Skin epidermis (tissue), 12 donors: Measurements from ENCODE around the gene ACAP3.
A peak's percentile ranks its signal among the peaks of the same experiment; 100 is the strongest.

ENCODE experiments used
- H3K27ac ChIP-seq, 21 experiments: fragments of 200-600 bp; sonication (generic) in 11 of 21; one replicate each; pipeline ENCODE4 v1.5.0; 2020; ENCODE audit warnings: mild to moderate bottlenecking in 3 of 21, inconsistent platforms in 2 of 21, moderate library complexity in 2 of 21
- H3K4me3 ChIP-seq, 7 experiments: fragments of 200-600 bp; sonication (generic) in 2 of 7; one replicate each; pipeline ENCODE4 v1.5.0; 2020; ENCODE audit warnings: inconsistent platforms in 2 of 7, mild to moderate bottlenecking in 2 of 7, moderate library complexity in 1 of 7

Gene ACAP3

DNA sequence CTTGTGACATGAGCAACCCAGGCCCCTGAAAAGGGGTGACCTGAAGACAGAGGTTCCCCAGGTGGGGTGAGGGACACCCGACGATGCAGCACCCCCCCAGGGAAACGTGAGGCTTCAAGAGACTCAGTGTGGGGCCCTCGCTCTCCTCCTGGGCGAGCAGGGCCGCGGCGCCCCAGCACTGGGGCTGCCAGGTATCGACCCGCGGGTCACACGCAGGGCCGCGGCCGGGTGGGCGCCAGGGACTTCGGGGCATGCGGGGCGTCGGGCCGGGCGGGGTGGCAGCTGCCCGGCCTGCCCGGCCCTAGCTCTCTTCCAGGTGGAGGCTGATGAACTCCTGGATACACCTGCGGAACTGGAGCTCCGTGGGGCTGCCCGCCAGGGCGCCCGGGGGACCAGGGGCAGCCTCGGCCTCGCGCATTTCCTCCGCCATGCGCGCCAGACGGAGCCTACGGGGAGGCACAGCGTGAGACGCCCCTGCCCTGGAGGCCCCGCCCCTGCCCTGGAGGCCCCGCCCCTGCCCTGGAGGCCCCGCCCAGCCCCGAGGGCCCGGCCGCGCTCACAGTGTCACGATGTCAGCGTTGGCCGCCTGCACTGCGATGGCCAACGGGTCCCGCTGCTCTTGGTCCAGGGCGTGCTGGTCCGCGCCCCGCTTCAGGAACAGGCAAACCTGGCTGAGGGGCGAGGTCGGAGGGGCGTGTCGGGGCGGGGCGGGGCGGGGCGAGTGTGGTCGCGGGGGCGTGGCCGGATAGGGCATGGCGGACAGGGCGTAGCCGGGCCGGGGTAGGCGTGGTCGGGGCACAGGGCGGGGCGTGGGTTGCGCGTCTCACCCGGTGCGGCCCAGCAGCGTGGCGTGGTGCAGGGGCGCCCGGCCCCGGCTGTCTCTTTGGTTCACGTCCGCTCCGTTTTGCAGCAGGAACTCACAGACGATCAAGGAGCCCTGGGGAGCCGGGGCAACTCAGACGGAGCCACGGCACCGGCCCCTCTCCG is 14.2 kb downstream of the ACAP3 start:
- no peak overlapping the region for H3K4me3 ChIP-seq
- H3K27ac ChIP-seq: no peak overlapping the region

DNA sequence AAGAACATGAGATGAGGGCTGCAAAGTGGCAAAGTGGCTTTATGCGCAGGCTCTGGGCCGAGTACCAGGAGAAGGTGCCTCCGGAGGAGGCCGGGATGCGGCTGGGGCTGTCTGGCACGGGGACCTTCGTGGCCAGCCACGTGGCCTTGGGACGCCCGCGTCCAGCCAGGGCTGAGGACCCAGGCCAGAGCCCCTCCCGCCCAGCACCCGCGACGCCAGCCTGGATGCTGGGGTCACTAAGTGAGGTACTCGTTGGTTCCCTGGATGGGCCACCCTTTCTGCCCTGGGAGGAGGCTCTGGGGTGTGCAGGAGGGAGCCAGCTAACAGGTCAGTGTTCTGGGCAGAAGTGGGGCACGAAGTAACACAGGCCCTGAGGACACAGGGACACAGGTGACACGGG is 14.9 kb downstream of the ACAP3 start:
- no peak overlapping the region for H3K4me3 ChIP-seq
- H3K27ac ChIP-seq: no peak overlapping the region

DNA sequence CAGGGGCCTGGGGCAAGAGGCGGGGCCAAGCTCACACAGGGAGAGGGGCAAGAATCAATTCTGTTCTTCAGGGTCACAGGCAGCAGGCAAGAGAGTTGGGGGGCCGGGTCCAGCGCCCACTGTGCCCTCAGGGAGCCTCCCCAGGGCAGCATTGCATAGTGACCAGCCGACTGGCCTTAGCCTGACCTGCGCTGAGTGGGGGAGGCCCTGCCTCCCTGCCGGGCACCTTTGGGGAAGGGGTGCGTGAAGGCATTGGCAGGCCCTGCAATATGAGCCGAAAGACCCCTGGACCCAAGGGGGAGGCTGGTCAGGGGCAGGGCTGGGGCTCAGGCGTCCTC is 15.3 kb downstream of the ACAP3 start:
- no peak overlapping the region for H3K4me3 ChIP-seq
- H3K27ac ChIP-seq: no peak overlapping the region

DNA sequence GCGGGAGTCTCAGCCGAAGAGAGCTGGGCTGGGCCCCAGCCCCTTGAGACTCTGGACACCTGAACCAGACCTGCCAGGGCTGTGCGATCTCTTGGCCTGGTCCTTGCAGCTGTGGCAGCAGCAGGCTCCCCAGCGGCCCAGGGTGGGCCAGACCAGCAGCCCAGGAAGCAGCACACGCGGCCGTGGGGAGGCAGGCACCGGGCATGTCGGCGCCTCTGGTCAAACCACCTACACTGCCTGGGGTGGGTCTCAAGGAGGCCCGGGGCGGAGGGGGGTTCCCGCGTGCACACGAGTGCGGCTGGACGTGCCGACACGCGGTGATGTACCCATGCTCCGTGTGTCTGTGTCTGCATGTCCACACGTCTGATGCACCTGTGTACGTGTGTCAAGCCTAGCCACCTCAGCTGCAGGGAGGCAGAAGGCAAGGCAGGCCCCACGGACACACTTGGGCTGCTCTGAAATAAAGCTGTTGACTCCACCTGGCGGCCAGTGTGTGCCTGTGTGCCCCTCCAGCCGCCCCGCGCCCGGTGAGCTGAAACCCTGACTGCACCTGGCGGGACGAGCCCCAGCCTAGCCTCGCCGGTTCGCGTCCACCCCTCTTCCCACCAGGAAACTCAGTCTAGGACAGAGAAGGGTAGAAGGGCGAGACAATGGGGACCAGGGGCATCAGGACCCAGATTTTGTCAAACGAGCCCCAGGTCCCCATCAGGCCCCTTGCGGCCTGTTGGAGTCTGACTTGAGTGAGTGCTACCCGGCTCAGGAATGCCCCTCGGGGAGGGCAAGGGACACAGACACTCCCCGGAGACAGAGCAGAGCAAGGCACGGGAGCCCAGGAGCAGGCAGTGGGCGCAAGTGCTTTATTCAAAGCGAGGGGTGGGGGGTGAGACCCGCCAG is 15.9 kb downstream of the ACAP3 start:
- Histone ChIP-seq H3K4me3 (no peak overlapping the region), H3K27ac (no peak overlapping the region)

DNA sequence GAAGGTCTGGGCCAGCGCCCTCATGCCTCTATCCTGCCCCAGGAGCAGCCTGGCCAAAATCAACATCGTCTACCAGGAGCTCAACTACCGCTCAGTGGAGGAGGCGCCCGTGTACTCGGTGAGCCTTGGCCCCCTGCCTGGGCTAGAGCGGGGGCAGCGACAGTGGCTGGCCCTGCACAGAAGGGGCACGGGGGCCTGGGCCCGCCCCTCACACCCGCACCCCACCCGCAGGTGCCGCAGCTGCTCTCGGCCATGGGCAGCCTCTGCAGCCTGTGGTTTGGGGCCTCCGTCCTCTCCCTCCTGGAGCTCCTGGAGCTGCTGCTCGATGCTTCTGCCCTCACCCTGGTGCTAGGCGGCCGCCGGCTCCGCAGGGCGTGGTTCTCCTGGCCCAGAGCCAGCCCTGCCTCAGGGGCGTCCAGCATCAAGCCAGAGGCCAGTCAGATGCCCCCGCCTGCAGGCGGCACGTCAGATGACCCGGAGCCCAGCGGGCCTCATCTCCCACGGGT is 16.7 kb downstream of the ACAP3 start:
- no peak overlapping the region for H3K4me3 ChIP-seq
- H3K27ac ChIP-seq: no peak overlapping the region

DNA sequence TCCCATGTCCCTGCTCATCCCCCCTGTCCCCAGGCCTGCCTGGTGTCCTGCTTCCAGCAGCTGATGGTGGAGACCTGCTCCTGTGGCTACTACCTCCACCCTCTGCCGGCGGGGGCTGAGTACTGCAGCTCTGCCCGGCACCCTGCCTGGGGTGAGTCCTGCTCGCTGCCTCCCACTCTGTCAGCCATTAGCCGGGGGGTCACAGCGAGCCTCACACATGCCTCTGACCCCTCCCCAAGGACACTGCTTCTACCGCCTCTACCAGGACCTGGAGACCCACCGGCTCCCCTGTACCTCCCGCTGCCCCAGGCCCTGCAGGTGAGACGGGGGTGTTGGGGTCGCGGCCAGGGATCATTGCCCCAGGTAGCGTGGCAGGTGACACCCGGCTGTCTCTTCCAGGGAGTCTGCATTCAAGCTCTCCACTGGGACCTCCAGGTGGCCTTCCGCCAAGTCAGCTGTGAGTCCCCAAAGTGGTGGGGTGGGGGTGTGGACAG is 17.4 kb downstream of the ACAP3 start:
- Histone ChIP-seq H3K27ac (no peak overlapping the region), H3K4me3 (no peak overlapping the region)

DNA sequence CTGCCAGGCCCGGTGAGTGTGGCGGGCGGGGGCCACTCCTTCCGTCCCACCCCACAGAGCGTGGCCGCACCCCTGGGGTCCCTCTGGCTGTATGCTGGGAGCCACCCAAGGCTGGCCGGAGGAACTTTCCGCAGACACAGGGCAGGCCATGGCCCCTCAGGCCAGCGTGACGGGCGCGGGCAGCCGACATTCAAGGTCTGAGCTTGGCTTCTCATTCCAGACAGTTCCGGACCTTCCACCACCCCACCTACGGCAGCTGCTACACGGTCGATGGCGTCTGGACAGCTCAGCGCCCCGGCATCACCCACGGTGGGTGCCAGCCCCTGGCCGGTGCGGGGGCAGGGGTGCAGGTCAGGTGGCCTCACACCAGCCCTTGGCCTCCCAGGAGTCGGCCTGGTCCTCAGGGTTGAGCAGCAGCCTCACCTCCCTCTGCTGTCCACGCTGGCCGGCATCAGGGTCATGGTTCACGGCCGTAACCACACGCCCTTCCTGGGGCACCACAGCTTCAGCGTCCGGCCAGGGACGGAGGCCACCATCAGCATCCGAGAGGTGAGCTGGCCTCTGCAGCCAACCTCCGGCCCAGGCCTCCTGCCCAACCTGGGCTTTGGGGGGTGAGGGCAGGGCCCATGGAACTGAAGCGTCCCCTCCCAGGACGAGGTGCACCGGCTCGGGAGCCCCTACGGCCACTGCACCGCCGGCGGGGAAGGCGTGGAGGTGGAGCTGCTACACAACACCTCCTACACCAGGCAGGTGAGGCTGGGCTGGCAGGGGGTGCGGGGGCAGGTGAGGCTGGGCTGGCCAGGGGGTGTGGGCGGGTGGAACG is 20.2 kb downstream of the ACAP3 start:
- Histone ChIP-seq H3K27ac (no peak overlapping the region), H3K4me3 (no peak overlapping the region)

DNA sequence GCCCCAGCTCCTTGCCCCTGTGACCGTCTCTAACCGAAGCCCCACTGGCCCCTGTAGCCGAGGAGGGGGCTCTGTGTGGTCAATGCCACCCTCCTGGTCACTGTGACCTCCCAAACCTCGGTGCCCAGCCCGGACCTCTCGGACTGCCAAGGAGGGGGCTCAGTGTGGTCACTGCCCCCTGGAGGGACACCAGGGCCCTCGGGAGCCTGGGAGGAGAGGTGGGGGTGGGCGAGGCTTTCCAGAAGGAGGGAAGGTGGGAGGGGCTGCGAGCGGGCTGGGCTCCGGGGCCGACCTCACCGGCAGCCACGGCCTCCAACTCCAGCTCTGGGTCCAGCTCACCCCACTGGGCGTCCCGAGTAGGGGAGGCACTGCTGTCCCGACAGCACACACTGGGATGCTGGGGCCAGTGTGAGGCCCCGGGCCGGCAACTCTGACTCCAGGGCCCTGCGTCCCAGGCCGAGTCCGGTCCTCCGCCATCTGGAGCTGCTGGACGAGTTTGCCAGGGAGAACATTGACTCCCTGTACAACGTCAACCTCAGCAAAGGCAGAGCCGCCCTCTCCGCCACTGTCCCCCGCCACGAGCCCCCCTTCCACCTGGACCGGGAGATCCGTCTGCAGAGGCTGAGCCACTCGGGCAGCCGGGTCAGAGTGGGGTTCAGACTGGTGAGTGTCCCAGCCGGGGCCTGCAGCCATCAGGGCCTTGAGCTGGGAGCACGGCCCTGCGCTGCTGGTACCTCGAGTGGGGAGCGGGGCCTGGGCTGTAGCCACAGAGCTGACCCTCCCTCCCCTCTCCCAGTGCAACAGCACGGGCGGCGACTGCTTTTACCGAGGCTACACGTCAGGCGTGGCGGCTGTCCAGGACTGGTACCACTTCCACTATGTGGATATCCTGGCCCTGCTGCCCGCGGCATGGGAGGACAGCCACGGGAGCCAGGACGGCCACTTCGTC is 21.1 kb downstream of the ACAP3 start:
- Histone ChIP-seq H3K4me3 (no peak overlapping the region), H3K27ac (no peak overlapping the region)

DNA sequence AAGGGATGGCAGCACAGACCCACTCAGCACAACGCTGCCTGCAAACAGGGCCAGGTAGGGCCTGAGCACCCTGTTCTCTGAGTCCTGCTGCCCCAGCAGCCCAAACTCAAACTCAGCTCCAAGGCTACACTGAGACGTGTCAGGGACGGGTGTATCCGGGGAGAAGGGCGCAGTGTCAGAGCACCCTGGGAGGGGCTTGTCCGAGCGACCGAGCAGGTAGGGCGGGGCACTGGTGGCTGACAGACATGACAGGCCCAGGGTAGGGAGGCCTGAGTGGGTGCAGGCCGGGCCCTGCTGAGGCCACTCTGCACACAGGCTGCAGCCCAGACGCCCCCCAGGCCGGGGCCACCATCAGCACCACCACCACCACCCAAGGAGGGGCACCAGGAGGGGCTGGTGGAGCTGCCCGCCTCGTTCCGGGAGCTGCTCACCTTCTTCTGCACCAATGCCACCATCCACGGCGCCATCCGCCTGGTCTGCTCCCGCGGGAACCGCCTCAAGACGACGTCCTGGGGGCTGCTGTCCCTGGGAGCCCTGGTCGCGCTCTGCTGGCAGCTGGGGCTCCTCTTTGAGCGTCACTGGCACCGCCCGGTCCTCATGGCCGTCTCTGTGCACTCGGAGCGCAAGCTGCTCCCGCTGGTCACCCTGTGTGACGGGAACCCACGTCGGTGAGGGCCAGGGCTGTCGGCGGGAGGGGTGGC is 22.0 kb downstream of the ACAP3 start:
- H3K4me3 ChIP-seq: no peak overlapping the region
- H3K27ac ChIP-seq: no peak overlapping the region

DNA sequence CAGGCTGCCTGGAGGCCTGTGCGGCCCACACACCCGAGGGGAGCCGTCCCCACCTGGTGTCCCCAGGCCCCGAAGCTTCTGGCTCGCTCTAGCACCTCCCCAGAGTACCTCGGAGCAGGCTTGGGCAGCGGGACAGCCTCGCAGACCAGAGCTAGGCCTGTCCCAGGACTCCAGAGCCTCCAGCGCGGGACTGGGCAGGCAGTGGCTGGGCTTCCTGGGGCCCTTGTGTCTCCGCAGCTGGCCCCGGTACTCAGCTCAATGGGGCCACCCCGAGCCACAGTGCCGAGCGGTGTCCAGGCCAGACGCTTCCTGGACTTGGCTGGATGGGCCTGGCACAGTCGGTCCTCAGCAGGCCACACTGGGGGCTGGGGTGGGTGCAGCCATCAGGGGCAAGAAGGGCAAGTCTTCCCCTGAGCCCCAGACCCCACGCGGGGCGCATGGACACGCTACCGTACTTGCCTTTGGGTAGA is 22.6 kb downstream of the ACAP3 start:
- no peak overlapping the region for H3K27ac ChIP-seq

DNA sequence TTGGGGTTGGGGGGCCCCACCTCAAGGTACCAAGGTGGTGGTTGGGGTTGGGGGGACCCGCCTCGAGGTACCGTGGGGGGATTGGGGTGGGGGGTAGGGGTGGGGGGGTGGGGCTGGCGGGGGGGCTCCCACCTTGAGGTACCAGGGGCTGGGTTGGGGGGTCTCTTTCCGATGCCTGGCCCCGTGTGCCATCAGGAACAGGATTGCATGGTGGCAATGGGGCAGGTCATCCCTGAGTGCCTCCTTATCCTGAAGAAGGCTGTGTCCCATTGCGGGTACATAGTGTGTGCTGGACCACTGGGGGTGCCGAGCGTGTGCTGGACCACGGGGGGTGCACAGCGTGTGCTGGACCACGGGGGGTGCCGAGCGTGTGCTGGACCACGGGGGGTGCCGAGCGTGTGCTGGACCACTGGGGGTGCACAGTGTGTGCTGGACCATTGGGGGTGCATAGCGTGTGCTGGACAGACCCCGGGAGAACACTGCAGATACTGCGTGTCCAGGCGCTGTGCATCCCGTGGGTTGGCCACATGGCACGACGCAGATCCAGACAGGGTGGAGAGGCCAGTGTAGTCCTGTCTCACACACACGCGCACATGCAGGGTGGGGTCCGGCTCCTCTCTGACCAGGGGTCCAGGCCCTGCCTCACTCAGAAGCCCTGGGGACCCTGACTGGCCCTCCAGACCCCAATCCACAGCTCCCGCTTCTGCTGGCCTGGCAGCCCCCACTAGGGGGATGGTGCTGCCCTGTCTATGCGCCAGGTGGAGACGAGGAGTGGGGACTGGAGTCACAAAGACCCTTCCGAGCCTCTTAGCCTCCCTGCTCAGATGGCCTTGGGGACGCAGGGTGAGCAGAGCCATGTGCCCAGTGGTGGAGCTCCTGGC is 23.3 kb downstream of the ACAP3 start:
- no peak overlapping the region for H3K27ac ChIP-seq
- H3K4me3 ChIP-seq: no peak overlapping the region

More for the DNA sequence above, 22.6 kb downstream of the ACAP3 start:
- no peak overlapping the region for H3K4me3 ChIP-seq

DNA sequence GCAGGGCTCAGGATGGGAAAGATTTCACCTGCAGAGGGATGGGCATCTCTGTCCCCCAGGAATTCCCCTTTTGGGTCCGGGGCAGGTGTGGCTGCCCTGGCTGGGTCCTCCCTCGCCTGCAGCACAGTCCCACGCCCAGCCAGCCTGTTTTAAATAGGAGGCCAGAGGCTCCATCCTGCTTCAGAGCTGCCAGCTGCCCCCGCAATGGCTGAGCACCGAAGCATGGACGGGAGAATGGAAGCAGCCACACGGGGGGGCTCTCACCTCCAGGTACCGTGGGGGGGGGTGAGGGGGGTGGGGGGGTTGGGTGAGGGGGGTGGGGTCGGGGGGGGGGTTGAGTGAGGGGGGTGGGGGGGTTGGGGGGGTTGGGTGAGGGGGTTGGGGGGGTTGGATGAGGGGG is 23.9 kb downstream of the ACAP3 start:
- H3K4me3 ChIP-seq: no peak overlapping the region
- H3K27ac ChIP-seq: no peak overlapping the region

DNA sequence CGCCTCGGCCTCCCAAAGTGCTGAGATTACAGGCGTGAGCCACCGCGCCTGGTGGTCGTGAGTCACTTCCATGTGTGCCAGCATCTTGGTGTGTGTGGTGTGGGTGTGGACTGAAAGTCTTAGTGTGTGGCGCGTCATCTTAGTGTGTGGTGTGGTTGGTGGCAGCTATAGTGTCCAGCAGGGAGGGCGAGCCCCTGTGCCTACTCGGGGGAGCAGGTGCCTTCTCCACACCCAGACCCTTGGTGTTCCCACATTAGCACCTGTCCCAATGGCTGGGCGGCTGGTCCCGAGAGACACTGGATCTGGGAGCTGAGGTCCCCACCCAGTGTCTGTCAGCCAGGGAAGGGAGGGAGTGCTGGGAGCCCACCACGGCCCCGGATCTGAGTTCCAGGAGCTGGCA is 24.7 kb downstream of the ACAP3 start:
- H3K27ac ChIP-seq: no peak overlapping the region
- no peak overlapping the region for H3K4me3 ChIP-seq

DNA sequence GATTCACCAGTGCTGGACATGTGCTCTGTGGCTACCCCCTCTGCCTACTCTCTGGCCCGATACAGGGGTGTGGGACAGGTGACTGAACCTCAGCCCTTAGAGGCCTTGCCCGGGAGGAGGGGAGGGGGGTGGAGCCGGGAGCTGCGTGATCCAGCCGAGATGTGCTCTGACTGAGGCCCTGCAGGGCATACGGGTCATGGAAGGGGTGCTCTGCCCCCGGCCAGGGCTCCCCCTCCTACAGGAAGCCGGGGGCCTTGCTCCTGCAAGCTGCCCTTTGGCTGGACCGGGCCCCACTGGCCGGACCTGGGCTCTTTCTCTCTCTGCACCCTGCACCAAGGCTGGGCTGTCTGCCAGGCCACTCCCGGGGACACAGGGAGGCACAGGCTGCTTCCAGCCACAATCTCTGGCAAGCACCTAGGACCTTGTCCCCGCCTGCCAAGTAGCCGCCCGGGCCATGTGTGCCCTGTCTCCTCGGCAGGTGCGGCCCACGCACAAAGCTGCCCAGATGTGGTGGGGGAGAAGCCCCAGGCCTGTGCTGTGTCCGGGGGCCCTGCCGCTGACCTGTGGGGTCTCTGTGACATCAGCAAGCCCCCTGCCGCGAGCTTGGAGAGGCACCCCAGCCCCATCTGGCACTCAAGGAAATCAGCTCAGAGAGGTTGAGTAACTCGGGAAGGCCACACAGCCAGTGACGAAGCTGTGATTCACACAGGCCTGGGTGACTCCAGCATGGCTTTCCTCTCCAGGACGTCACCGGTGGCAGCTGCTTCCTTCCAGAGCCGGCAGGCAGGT is 26.0 kb downstream of the ACAP3 start:
- Histone ChIP-seq H3K27ac (peak overlapping the region in 6 of 21 experiments; percentile 3 to 40 (median 24)), H3K4me3 (no peak overlapping the region)

DNA sequence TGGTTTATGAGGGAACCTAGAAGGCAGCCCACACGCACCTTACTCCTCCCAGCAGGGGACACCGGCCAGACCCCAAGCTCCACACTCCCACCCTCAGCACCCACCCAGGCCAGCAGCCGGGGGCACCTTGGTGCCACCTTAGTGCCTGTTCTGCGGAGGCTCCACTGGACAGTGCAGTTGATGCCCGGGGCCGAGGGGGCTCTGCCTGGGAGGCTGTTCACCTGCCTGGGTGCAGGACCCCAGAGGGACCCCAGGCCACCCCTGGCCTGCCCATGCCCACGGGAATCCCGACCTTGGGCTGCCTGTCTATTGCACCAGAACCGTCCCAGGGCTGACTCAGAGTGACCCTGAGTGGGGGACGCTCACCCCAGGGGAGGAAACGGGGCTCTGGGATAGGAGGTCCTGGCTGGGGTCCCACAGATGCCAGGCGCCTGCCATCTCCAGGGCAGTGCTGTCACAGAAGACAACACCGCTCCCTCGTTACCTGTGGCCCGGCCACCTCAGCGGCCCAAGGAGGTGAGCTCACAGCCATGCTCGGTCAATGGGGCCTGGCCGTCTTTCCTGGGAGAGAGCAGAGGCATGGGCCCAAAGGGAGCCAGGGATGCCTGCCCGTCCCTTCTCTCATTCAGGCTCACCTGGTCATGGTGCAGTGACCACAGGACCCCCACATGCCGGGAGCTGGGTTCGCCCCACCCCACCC is 26.8 kb downstream of the ACAP3 start:
- Histone ChIP-seq H3K27ac (peak overlapping the region in 2 of 21 experiments; percentile 3 to 31), H3K4me3 (no peak overlapping the region)
